Keratinocyte (primary cell): Measurements from ENCODE around the gene LYZL4. TPM values are rescaled to one million over a fixed set of nuclear protein-coding genes. Genes with fewer than 3 reads are reported as not detected.

Experiments used
- DNase-seq: peaks from one replicate; pipeline ENCODE4 v3.0.0-alpha.2; 2011; ENCODE audit warnings: low read depth, missing footprints, low spot score
- FAIRE-seq: peaks from 2 replicates; lab custom pipeline; 2011; peaks lifted over from hg19 to GRCh38; lab: Jason Lieb, UNC
- H2AFZ ChIP-seq: 2 replicates; pipeline ENCODE4 v1.6.0; 2012; ENCODE audit warnings: low read length, control low read depth, inconsistent platforms; ENCODE audit not compliant: control insufficient read depth
- H3K27ac ChIP-seq: 2 replicates; pipeline ENCODE4 v1.5.1; 2011; ENCODE audit warnings: low read length; ENCODE audit not compliant: control insufficient read depth, insufficient read depth
- H3K27me3 ChIP-seq: 3 replicates; pipeline ENCODE4 v1.6.0; 2011; ENCODE audit warnings: low read length; ENCODE audit not compliant: control insufficient read depth, insufficient read depth; ENCODE audit errors: extremely low read depth
- H3K36me3 ChIP-seq, 2 experiments: 2 replicates in 1 of 2; 3 replicates in 1 of 2; pipeline ENCODE4 v1.5.1; 2011; ENCODE audit warnings: low read length in 2 of 2, mild to moderate bottlenecking in 1 of 2; ENCODE audit not compliant: control insufficient read depth in 2 of 2, insufficient read depth in 2 of 2; ENCODE audit errors: extremely low read depth in 1 of 2
- H3K4me1 ChIP-seq: 3 replicates; pipeline ENCODE4 v1.5.1; 2011; ENCODE audit warnings: low read length; ENCODE audit not compliant: control insufficient read depth, insufficient read depth; ENCODE audit errors: extremely low read depth
- H3K4me2 ChIP-seq: 3 replicates; pipeline ENCODE4 v1.6.0; 2011; ENCODE audit warnings: low read depth, low read length; ENCODE audit not compliant: control insufficient read depth, insufficient read depth; ENCODE audit errors: extremely low read depth
- H3K4me3 ChIP-seq, 3 experiments: fragments of 200-600 bp in 1 of 3; sonication (generic) in 1 of 3; 2 replicates in 2 of 3; 3 replicates in 1 of 3; pipeline ENCODE4 v1.5.1; 2011 to 2016; ENCODE audit warnings: low read length in 3 of 3, mild to moderate bottlenecking in 3 of 3, control low read depth in 2 of 3, inconsistent platforms in 1 of 3, low read depth in 1 of 3, mixed read lengths in 1 of 3, mixed run types in 1 of 3, moderate library complexity in 1 of 3; ENCODE audit not compliant: control insufficient read depth in 2 of 3, insufficient read depth in 2 of 3; ENCODE audit errors: extremely low read depth in 1 of 3
- H3K79me2 ChIP-seq: 2 replicates; pipeline ENCODE4 v1.6.0; 2012; ENCODE audit warnings: low read length; ENCODE audit not compliant: control insufficient read depth, insufficient read depth
- H3K9ac ChIP-seq: 3 replicates; pipeline ENCODE4 v1.6.0; 2011; ENCODE audit warnings: low read length; ENCODE audit not compliant: control insufficient read depth, insufficient read depth; ENCODE audit errors: extremely low read depth
- H3K9me1 ChIP-seq: 3 replicates; pipeline ENCODE4 v1.6.0; 2011; ENCODE audit warnings: low read length; ENCODE audit not compliant: control insufficient read depth, insufficient read depth; ENCODE audit errors: extremely low read depth
- H3K9me3 ChIP-seq: 2 replicates; pipeline ENCODE4 v1.5.1; 2012; ENCODE audit warnings: low read depth, low read length; ENCODE audit not compliant: control insufficient read depth
- H4K20me1 ChIP-seq: 3 replicates; pipeline ENCODE4 v1.6.0; 2011; ENCODE audit warnings: low read length; ENCODE audit not compliant: control insufficient read depth, insufficient read depth; ENCODE audit errors: extremely low read depth
- EZH2 ChIP-seq: IDR thresholded peaks from one replicate; pipeline ENCODE4 v1.6.1; 2012; ENCODE audit warnings: inconsistent platforms, mild to moderate bottlenecking, low read length, moderate library complexity
- dilution Hi-C: fragments of 300-500 bp; cut with MboI; formaldehyde crosslinking; loops from one replicate; pipeline ENCODE4 v1.7.0; 2020; ENCODE audit warnings: low sequenced_read_pairs; ENCODE audit not compliant: extremely low pct_ligation_motif_present
- polyA plus RNA-seq, 5 experiments: library from polyadenylated mRNA; depleted of rRNA in 3 of 5; stranded (reverse) in 3 of 5; stranded (forward) in 1 of 5; unstranded in 1 of 5; fragments of >200 nt; gene quantifications; 1 replicate in 1 of 5; 2 replicates in 3 of 5; 3 replicates in 1 of 5; pipeline versions ENCODE4 v1.2.1 to v1.2.3, GENCODE V29; 2011 to 2012; ENCODE audit warnings: missing spikeins in 2 of 5, low read depth in 1 of 5, low replicate concordance in 1 of 5
- TF ChIP-seq, protein P1 (sequence below), 3 experiments: IDR thresholded peaks in 1 of 3; conservative IDR thresholded peaks in 1 of 3; optimal IDR thresholded peaks in 1 of 3; 2 replicates in 2 of 3; 3 replicates in 1 of 3; pipeline versions ENCODE3 to v1.5.1; 2011; ENCODE audit warnings: low read length in 3 of 3, mild to moderate bottlenecking in 3 of 3, moderate library complexity in 2 of 3, control low read depth in 1 of 3, inconsistent platforms in 1 of 3; ENCODE audit not compliant: insufficient read depth in 2 of 3; ENCODE audit errors: extremely low read depth in 1 of 3

The LYZL4 gene
- polyA plus RNA-seq, 1 donor (not counting 4 experiments of a cell fraction or from before 2014, with no cell fraction given) = not detected

DNA sequence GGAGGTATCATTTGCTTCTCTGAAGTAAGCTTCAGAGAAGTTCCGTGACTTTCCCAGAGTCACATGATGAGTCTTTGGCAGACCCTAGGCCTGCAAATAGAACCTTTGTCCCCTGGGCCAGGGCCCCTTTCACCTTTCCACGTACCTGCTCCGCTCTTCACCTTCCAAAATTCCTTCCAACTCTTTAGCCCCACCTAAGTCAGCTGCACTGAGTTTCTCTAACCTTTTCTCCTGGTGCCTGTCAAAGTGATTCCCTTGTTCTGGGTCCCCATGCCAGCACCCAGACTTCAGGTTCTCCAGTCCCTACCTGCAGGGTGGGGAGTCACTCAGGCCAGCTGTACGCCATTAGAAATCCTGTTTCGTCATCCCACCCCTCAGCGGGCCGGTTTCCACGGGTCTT, 12.8 kb downstream of the LYZL4 start:
- Histone ChIP-seq H3K36me3 (no peaks in the 10 kb centered on the region), H2AFZ (no peak overlapping the region), H3K79me2 (no peaks in the 10 kb centered on the region), H3K4me2 (no peak overlapping the region), H3K9ac (no peak overlapping the region), H3K4me3 (no peak overlapping the region), H3K9me1 (no peaks in the 10 kb centered on the region), H3K27me3 (peaks cover 18% of the 10 kb centered on the region), H3K27ac (no peak overlapping the region), H3K4me1 (no peaks in the 10 kb centered on the region), H4K20me1 (no peaks in the 10 kb centered on the region), H3K9me3 (no peaks in the 10 kb centered on the region)
- dilution Hi-C loops = no loop called here
- TF ChIP-seq EZH2 = no peak
- TF ChIP-seq, protein P1, sequence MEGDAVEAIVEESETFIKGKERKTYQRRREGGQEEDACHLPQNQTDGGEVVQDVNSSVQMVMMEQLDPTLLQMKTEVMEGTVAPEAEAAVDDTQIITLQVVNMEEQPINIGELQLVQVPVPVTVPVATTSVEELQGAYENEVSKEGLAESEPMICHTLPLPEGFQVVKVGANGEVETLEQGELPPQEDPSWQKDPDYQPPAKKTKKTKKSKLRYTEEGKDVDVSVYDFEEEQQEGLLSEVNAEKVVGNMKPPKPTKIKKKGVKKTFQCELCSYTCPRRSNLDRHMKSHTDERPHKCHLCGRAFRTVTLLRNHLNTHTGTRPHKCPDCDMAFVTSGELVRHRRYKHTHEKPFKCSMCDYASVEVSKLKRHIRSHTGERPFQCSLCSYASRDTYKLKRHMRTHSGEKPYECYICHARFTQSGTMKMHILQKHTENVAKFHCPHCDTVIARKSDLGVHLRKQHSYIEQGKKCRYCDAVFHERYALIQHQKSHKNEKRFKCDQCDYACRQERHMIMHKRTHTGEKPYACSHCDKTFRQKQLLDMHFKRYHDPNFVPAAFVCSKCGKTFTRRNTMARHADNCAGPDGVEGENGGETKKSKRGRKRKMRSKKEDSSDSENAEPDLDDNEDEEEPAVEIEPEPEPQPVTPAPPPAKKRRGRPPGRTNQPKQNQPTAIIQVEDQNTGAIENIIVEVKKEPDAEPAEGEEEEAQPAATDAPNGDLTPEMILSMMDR (optimal IDR thresholded peaks at IDR 0.05 in 1 of 3, IDR thresholded peaks at IDR 0.05 in 1 of 3, conservative IDR thresholded peaks at IDR 0.05 in 1 of 3; ENCODE audit: extremely low read depth in 1 of 3, insufficient read depth in 2 of 3, low read length in 3 of 3) = no peak
- FAIRE-seq = no peak
- no peak for DNase-seq

DNA sequence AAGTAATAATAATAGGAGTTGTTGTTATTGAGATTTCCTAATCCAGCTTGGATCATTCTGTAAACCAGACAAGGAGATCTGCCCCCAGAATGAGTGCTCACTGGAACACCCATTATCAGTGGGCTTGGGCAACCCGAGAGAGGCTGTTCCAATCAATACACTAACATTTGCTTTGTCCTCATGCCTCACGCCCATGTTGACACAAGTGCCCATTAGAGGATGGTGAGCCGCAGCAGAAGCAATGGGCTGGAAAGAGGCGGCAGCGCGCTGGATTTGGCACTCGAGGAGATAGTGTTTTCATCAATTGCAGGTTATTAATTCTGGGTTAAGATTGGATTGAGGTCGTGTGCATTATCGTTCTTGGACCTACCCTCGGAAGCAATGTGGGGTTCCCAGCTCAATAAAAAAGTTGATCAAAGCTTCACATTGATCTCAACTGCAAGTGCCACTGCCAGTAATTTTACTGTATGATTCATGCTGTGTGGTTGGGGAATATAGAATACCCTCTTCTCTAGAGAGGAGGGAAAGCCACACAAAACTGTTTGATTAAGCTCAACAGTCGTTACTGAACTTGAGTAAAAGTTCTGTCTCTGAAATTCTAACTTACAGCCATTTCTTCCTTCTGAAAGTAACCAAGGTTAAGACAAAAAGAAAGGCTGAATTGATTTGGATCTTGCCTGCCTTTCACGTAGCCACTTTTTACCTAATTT, 15.7 kb downstream of the LYZL4 start:
- Histone ChIP-seq H3K4me1 (no peaks in the 10 kb centered on the region), H3K27ac (no peak overlapping the region), H3K9me1 (no peaks in the 10 kb centered on the region), H3K4me2 (no peak overlapping the region), H3K27me3 (peaks cover 18% of the 10 kb centered on the region), H2AFZ (no peak overlapping the region), H3K9ac (no peak overlapping the region), H3K36me3 (no peaks in the 10 kb centered on the region), H4K20me1 (no peaks in the 10 kb centered on the region), H3K4me3 (no peak overlapping the region), H3K9me3 (no peaks in the 10 kb centered on the region), H3K79me2 (no peaks in the 10 kb centered on the region)
- FAIRE-seq = no peak
- no peak for TF ChIP-seq EZH2
- TF ChIP-seq, protein P1 (optimal IDR thresholded peaks at IDR 0.05 in 1 of 3, IDR thresholded peaks at IDR 0.05 in 1 of 3, conservative IDR thresholded peaks at IDR 0.05 in 1 of 3; ENCODE audit: extremely low read depth in 1 of 3, insufficient read depth in 2 of 3, low read length in 3 of 3) = no peak
- DNase-seq = no peak
- dilution Hi-C loops = no loop called here
